Neural cell (in vitro differentiated cells): ENCODE data around the gene SNTG2. TPM values are rescaled to one million over a fixed set of nuclear protein-coding genes. Genes with fewer than 3 reads are reported as not detected.

Experiments
- H2AFZ ChIP-seq: fragments of 200-600, 300-800 bp; sonication (generic), shearing (Covaris generic); 2 replicates; pipeline ENCODE4 v1.6.0; 2014; ENCODE audit warnings: low read depth, mild to moderate bottlenecking, antibody characterized with exemption, low read length, moderate library complexity
- H3F3A ChIP-seq: fragments of 200-600 bp; shearing (Covaris generic); 2 replicates; pipeline ENCODE4 v1.6.1; 2016; ENCODE audit warnings: mild to moderate bottlenecking, moderate library complexity, mixed read lengths, antibody characterized with exemption, low read length; ENCODE audit not compliant: insufficient read depth, poor library complexity, severe bottlenecking
- H3K27ac ChIP-seq: fragments of 200-600, 300-800 bp; sonication (generic), shearing (Covaris generic); 2 replicates; pipeline ENCODE4 v1.5.1; 2014; ENCODE audit warnings: mild to moderate bottlenecking, low read length, moderate library complexity
- H3K27me3 ChIP-seq: fragments of 300-800, 200-600 bp; sonication (generic), shearing (Covaris generic); 2 replicates; pipeline ENCODE4 v1.6.0; 2014; ENCODE audit warnings: mild to moderate bottlenecking, low read depth, low read length, moderate library complexity; ENCODE audit not compliant: insufficient read depth
- H3K36me3 ChIP-seq: fragments of 300-800, 200-600 bp; sonication (generic), shearing (Covaris generic); 2 replicates; pipeline ENCODE4 v1.5.1; 2014; ENCODE audit warnings: mild to moderate bottlenecking, antibody characterized with exemption, low read length, moderate library complexity; ENCODE audit not compliant: insufficient read depth
- H3K4me2 ChIP-seq: fragments of 300-800, 200-600 bp; sonication (generic), shearing (Covaris generic); 2 replicates; pipeline ENCODE4 v1.6.0; 2014; ENCODE audit warnings: mild to moderate bottlenecking, low read length
- H3K4me3 ChIP-seq: fragments of 300-800, 200-600 bp; sonication (generic), shearing (Covaris generic); 2 replicates; pipeline ENCODE4 v1.5.1; 2014; ENCODE audit warnings: mild to moderate bottlenecking, low read length, moderate library complexity
- H3K79me2 ChIP-seq: fragments of 200-600 bp; shearing (Covaris generic); replicated peaks from 2 replicates; pipeline ENCODE4 v1.6.0; 2014; ENCODE audit warnings: mild to moderate bottlenecking, low read length, moderate library complexity; ENCODE audit not compliant: insufficient read depth
- H3K9ac ChIP-seq: fragments of 300-800, 200-600 bp; sonication (generic), shearing (Covaris generic); 2 replicates; pipeline ENCODE4 v1.6.1; 2016; ENCODE audit warnings: mild to moderate bottlenecking, low read length, mixed read lengths
- H3K9me2 ChIP-seq: fragments of 200-600 bp; shearing (Covaris generic); 2 replicates; pipeline ENCODE4 v1.6.1; 2016; ENCODE audit warnings: mild to moderate bottlenecking, low read length, mixed read lengths; ENCODE audit not compliant: insufficient read depth
- H3K9me3 ChIP-seq: fragments of 200-600, 300-800 bp; sonication (generic), shearing (Covaris generic); 2 replicates; pipeline ENCODE4 v1.6.1; 2016; ENCODE audit warnings: mild to moderate bottlenecking, mixed run types, low read length, moderate library complexity, mixed read lengths
- H4K20me1 ChIP-seq: fragments of 200-600 bp; shearing (Covaris generic); 2 replicates; pipeline ENCODE4 v1.6.1; 2016; ENCODE audit warnings: mild to moderate bottlenecking, mixed run types; ENCODE audit not compliant: insufficient read depth
- CTCF ChIP-seq: fragments of 450-650 bp; IDR thresholded peaks from 2 replicates; pipeline ENCODE4 v1.5.1; 2014; ENCODE audit warnings: antibody characterized with exemption, mild to moderate bottlenecking, moderate library complexity; ENCODE audit not compliant: poor library complexity, severe bottlenecking
- EP300 ChIP-seq: fragments of 450-650 bp; conservative IDR thresholded peaks from 2 replicates; pipeline ENCODE4 v1.6.1; 2014; ENCODE audit warnings: antibody characterized with exemption, mild to moderate bottlenecking, moderate library complexity; ENCODE audit not compliant: poor library complexity, severe bottlenecking
- EZH2 ChIP-seq: fragments of 200-600, 300-800 bp; shearing (Covaris generic), sonication (generic); IDR thresholded peaks from 2 replicates; pipeline ENCODE4 v1.6.1; 2014; ENCODE audit warnings: antibody characterized with exemption, low read length, borderline replicate concordance, mild to moderate bottlenecking; ENCODE audit not compliant: insufficient read depth, poor library complexity, severe bottlenecking
- MXI1 ChIP-seq: fragments of 450-650 bp; conservative IDR thresholded peaks from 2 replicates; pipeline ENCODE4 v1.6.1; 2014; ENCODE audit warnings: antibody characterized with exemption, mild to moderate bottlenecking; ENCODE audit not compliant: poor library complexity, severe bottlenecking
- POLR2AphosphoS5 ChIP-seq: IDR thresholded peaks from 2 replicates; pipeline ENCODE4 v1.6.1; 2012
- RAD21 ChIP-seq: fragments of 450-650 bp; conservative IDR thresholded peaks from 2 replicates; pipeline ENCODE4 v1.6.1; 2014; ENCODE audit warnings: antibody characterized with exemption, mild to moderate bottlenecking, moderate library complexity
- REST ChIP-seq: IDR thresholded peaks from 2 replicates; pipeline ENCODE4 v1.6.1; 2012; ENCODE audit warnings: borderline replicate concordance
- SMC3 ChIP-seq: fragments of 450-650 bp; conservative IDR thresholded peaks from 2 replicates; pipeline ENCODE4 v1.6.1; 2014; ENCODE audit warnings: antibody characterized with exemption, mild to moderate bottlenecking, moderate library complexity; ENCODE audit not compliant: poor library complexity
- TAF1 ChIP-seq: IDR thresholded peaks from 2 replicates; pipeline ENCODE4 v1.6.1; 2012; ENCODE audit warnings: low read depth
- polyA plus RNA-seq: library from polyadenylated mRNA; depleted of rRNA; stranded (reverse); fragments of >200 nt; gene quantifications from 2 replicates; pipeline ENCODE4 v1.2.3, GENCODE V29; 2014

The SNTG2 gene
- polyA plus RNA-seq, 1 donor from 2014 or later: not detected

DNA sequence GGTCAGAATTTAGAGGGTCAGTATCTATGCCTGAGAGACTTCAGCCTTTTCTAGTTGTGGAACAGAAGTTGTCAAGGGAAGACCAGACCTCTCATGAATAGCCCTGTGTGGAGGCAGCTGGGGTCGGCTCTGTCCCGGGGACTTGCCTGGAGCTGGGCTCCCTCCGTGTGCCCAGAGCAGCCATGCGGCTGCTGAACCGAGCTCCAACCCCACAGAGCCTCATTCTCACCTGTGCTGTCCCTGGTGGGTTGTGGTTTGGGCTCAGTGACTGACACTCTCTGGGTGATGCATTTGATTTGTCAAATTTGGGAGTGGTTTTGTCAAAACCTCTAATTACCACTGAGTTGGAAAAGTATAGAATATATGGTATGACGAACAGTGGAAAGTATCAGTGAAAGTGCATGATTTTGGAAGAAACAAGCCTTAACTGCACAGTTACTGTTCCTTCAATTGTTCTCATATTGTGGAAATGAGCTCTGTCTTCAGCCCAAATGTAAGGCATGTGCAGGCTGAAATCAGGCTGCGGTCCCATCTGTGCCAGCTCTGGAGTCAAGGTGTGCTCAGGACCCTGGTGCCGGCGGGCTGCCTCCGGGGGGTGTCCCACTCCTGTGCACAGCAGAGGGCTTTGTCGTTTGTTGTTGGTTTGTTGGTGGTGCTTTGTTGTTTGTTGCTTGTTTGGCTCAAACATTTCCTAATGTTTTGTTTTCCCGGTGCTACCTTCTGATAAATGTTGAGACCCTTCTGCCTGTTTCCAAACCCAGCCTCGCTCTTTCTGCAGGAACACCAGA is 200.3 kb downstream of the SNTG2 start:
- H3K36me3 ChIP-seq: no peaks in the 10 kb centered on the region
- TF ChIP-seq REST (no peak), SMC3 (no peak), MXI1 (no peak), CTCF (no peak), POLR2AphosphoS5 (no peak), EZH2 (no peak), EP300 (no peak), TAF1 (no peak)
- H3K9me3 ChIP-seq: no peaks in the 10 kb centered on the region

GRCh38 chr2:1152375-1152774 is 201.7 kb downstream of the SNTG2 start:
- no peaks in the 10 kb centered on the region for H3K9me3 ChIP-seq
- no peak overlapping the region for H2AFZ ChIP-seq
- no peak overlapping the region for H3K4me2 ChIP-seq
- H3K9me2 ChIP-seq: no peaks in the 10 kb centered on the region
- no peak overlapping the region for H3K27ac ChIP-seq
- H3K27me3 ChIP-seq: no peaks in the 10 kb centered on the region
- H4K20me1 ChIP-seq: no peaks in the 10 kb centered on the region
- no peak for TF ChIP-seq SMC3
- no peak for TF ChIP-seq EZH2
- TF ChIP-seq POLR2AphosphoS5: no peak
- no peak for TF ChIP-seq CTCF
- no peak for TF ChIP-seq TAF1
- no peak for TF ChIP-seq MXI1
- TF ChIP-seq EP300: no peak
- no peak for TF ChIP-seq RAD21
- no peak for TF ChIP-seq REST
- no peak overlapping the region for H3K4me3 ChIP-seq
- H3K36me3 ChIP-seq: no peaks in the 10 kb centered on the region
- H3F3A ChIP-seq: no peaks in the 10 kb centered on the region
- H3K79me2 ChIP-seq: no peaks in the 10 kb centered on the region
- no peak overlapping the region for H3K9ac ChIP-seq

More for the DNA sequence above, 200.3 kb downstream of the SNTG2 start:
- Histone ChIP-seq H3K27ac (no peak overlapping the region), H4K20me1 (no peaks in the 10 kb centered on the region), H3K9me2 (no peaks in the 10 kb centered on the region), H3K9ac (no peak overlapping the region), H3K4me2 (no peak overlapping the region), H3K79me2 (no peaks in the 10 kb centered on the region), H3F3A (no peaks in the 10 kb centered on the region), H3K4me3 (no peak overlapping the region), H2AFZ (no peak overlapping the region), H3K27me3 (no peaks in the 10 kb centered on the region)
